Body of pancreas (tissue), 4 donors: ENCODE results near the gene DCAF4.

Experiments
- CTCF ChIP-seq, 7 experiments: fragments of 450-650 bp in 4 of 7; fragments of 200-600 bp in 3 of 7; sonication (generic) in 3 of 7; IDR thresholded peaks; one replicate each; pipeline ENCODE4 v1.5.1; 2016 to 2019; ENCODE audit warnings: antibody characterized with exemption in 7 of 7
- POLR2A ChIP-seq, 3 donors: fragments of 450-650 bp; IDR thresholded peaks; one replicate each; pipeline ENCODE4 v1.6.1; 2016; ENCODE audit warnings: antibody characterized with exemption in 3 of 3, mild to moderate bottlenecking in 2 of 3

- TF ChIP-seq CTCF (IDR thresholded peaks at IDR 0.05), result no peak
- TF ChIP-seq POLR2A (IDR thresholded peaks at IDR 0.05), result no peak
These were observed 13.4 kb downstream of the DCAF4 start for GRCh38 chr14:72939630-72940029.
